Raji (cell line): ENCODE data around the gene C8G.

Experiments
- POLR2A ChIP-seq: IDR thresholded peaks from 2 replicates; pipeline ENCODE4 v1.6.1; 2011; ENCODE audit warnings: low read depth, low read length, control low read depth; ENCODE audit not compliant: insufficient read depth

The C8G gene

DNA sequence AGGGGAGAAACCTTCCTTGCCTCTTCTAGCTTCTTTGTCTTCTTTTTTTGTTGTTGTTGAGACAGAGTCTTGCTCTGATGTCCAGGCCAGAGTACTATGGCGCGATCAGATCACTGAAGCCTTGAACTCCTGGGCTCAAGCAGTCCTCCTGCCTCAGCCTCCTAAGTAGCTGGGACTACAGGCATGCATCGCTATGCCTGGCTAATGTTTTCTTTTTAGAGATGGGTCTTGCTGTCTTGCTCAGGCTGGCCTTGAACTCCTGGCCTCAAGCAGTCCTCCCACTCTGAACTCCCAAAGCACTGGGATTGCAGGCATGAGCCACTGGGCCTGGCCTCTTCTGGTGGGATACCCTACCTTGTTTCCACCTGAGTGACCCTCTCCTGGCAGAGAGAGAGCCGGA, 43.8 kb downstream of the C8G start:
- TF ChIP-seq POLR2A: no peak

DNA sequence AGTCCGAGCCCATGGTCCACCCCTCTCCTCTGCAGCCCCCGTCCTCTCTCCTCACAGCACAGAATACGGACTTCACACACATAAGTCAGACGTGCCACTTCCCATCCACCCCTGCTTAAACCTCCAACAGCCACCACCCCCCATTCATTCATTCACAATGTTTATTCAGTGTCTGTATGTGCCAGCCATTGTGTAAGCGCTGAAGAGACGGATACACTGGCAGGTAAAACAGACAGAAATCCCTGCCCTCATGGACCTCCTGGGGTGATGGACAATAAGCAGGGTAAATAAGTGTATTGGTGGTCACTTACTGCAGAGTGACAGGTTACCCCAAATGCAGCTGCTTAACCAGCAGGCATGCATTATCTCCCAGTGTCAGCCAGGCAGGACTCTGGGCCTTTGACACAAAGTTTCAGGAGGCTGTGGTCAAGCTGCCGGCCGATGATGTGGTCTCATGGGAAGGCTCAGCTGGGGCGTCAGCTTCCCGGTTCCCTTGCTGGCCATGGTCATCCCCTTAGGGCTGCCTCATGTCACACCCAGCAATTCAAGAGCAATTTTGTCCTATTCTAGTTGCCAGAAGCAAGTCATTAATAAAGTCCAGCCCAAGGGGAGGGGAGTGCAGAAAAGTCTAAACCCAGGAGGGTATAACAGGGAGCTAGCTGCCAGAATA, 45.3 kb downstream of the C8G start:
- no peak for TF ChIP-seq POLR2A

DNA sequence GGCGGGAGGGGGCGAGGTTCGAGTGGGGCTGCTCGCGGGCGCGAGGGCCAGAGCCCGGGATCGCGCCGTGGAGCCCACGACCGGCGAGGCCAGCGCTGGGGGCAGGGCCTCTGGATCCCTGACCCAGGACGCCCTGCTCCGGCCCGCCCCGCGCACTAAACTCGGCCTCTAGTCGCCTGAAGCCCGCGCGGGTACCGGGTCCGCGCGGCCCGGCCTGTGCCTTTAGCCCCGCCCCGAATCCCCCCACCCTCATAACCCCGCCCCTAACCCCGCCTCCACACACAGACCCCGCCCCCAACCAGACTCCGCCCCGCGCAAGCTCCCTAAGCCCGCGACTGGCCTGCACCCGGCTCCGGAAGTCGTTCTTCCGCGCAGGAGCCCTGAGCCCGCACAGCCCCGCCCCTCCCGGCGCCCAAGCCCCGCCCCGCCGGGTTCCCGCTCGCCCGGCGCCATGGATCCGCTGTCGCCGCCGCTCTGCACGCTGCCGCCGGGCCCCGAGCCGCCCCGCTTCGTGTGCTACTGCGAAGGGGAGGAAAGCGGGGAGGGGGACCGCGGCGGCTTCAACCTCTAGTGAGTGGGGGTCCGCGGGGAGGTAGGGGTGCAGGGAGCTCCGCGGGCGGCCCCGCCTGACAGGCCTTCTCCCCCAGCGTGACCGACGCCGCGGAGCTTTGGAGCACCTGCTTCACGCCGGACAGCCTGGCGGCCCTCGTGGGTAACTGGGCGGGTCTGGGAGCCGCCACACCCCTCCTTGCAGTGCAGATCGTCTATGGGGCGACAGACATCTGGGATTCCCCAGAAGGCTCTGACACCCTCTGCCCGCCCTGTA, 47.2 kb downstream of the C8G start, which contains the start of gene PAXX:
Gene PAXX, plus strand, starts transcription at position 430 of the 826 bp plus-strand sequence. Its CDS starts 22 bp downstream, at position 452.
- peak; percentile 69 for TF ChIP-seq POLR2A

DNA sequence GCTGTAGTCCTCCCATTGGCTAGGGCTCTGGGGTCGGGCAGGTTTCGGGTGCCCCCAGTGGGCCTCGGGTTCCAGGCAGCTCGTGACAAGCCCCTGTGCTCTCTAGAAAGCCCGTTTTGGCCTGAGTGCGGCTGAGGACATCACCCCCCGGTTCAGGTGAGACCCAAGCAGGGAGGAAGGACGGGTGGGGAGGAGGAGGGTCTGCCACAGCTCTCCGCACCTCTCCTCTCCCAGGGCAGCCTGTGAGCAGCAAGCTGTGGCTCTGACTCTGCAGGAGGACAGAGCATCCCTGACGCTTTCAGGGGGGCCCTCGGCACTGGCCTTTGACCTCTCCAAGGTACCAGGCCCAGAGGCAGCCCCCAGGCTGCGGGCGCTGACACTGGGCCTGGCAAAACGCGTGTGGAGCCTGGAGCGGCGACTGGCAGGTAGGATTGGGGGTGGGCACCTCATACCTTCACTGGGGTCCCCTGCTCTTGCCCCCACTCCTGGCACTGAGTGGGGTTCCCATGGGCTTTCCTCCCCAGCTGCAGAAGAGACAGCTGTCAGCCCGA, 47.9 kb downstream of the C8G start:
- TF ChIP-seq POLR2A: no peak

DNA sequence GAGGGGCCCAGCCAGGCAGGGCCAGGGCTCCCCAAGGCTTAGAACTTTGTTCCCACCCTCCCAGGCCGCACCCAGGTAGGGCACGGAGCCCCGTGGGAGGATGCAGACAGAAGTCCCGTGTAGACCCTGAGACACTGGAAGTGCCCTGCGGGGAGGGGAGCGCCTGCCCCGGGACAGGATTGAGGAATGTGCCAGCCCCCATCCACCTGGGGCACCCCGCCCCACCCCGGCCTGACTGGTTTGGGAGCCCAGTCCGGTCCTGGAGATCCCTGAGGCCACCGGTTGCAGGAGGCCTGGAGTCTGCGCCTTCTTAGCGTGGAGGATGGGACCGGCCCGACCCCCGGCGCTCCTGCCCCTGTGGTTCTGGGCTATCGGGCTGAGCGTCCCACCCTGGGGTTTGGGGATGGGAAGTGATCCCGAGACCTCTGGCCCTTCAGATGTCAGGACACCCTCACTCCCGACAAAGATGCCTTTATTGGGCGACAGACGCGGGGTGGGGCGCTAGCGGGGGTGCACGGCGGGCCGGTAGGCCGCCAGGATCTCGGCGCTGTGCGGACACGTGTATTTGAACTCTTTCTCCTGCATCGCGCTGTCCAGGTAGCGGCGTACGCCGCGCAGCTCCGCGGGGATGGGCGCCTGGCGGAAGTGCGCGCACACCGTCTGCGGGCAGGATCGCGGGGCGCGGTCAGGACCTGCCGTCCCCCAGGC, 49.3 kb downstream of the C8G start:
- TF ChIP-seq POLR2A: no peak

DNA sequence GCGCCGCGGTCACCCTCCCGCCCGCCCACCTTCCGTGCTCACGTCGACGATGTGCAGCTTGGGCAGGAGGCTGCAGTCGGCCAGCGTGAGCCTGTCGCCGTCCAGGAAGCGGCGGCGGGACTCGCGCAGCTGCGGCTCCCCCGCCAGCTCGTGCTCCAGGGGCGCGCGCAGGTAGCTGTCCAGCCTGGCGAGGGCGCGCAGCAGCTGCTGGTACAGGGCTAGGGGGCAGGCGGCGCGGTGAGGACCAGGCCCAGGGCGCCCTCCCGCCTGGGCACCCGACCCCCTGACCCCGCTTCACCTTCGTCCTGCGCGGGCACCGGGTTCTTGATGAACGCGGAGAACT, 49.8 kb downstream of the C8G start:
- no peak for TF ChIP-seq POLR2A

DNA sequence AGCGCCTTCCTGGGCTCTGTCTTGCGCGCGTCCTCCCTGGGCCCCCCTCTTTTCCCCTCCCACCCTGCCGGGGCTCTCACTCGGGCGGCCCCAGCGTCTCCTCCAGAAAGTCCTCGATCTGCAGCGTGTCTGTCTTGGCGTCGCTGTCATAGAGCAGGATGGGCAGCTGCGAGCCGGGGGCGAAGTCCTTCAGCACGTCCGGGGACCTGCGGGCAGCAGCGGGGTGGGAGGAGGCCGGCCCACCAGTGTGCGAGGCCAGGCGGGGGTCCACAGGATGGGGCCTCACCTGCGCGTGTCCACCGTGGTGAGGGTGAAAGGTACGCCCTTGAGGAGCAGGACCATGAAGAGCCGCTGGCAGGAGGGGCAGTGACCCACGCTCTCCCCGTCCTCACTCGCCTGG, 50.3 kb downstream of the C8G start:
- TF ChIP-seq POLR2A: no peak

DNA sequence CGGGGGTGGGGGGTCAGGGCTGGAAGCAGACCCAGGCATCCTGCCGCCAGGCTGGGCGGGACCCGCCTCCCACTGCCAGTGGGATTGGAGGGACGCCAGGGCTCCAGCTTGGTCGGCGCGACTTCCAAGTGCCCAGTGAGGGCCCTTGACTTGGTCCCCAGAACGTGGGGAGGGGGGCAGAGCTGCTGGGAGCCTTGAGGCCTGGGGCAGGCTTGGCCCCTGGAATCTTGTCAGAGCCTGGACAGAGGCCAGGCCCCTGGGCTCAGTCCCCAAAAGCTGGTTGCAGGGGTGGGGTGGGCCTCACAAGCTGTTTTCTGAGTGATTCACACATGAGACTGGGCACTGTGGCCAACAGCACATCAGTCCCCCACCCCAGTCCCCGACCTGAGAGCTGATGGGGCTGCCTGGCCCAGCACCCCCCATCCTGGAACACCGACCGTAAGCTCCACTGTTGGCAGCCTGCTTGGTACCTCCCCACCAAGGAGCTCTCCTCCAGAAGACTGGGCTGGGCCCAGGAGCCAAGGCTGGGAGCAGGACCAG, 50.8 kb downstream of the C8G start:
- no peak for TF ChIP-seq POLR2A
